ENCODE results near the gene GALNTL6.

GALNTL6 gene

GRCh38 chr4:172938072-172938829 is 1125.0 kb downstream of the GALNTL6 start:
- Histone ChIP-seq H2BK15ac (ENCODE audit: low read depth, poor library complexity, severe bottlenecking) (no peak overlapping the region), H3K4me1 (ENCODE audit: control insufficient read depth, insufficient read depth, low read depth, low read length) (no peaks in the 10 kb centered on the region), H2AK5ac (ENCODE audit: low read length, severe bottlenecking) (no peak overlapping the region), H3K9me3 (ENCODE audit: control insufficient read depth, low read length) (no peaks in the 10 kb centered on the region), H3K27me3 (ENCODE audit: control insufficient read depth in 1 of 2, insufficient read depth in 1 of 2, low read length in 2 of 2) (no peaks in the 10 kb centered on the region), H3K14ac (ENCODE audit: low read length in 2 of 2) (no peak overlapping the region), H3K23ac (ENCODE audit: low read length in 2 of 2) (no peak overlapping the region), H4K91ac (ENCODE audit: low read length) (no peak overlapping the region), H3K4ac (ENCODE audit: low read depth in 1 of 2, low read length in 2 of 2) (no peak overlapping the region), H2BK5ac (ENCODE audit: low read depth, low read length, poor library complexity, severe bottlenecking) (no peak overlapping the region), H3K4me3 (ENCODE audit: insufficient read depth in 1 of 2, low read depth in 1 of 2, low read length in 2 of 2) (no peak overlapping the region), H2AFZ (ENCODE audit: low read depth, low read length) (no peak overlapping the region), H3K9ac (ENCODE audit: low read length) (no peak overlapping the region), H2BK120ac (ENCODE audit: low read depth, low read length) (no peak overlapping the region), H3K36me3 (ENCODE audit: control insufficient read depth in 1 of 2, insufficient read depth in 2 of 2, low read depth in 1 of 2, low read length in 2 of 2) (no peaks in the 10 kb centered on the region), H3K27ac (ENCODE audit: low read length, poor library complexity, severe bottlenecking) (no peak overlapping the region), H4K8ac (ENCODE audit: low read length) (no peak overlapping the region), H3K18ac (ENCODE audit: low read depth in 1 of 2, low read length in 2 of 2) (no peak overlapping the region), H2BK12ac (ENCODE audit: low read length in 2 of 2) (no peak overlapping the region), H3K4me2 (ENCODE audit: low read length, poor library complexity, severe bottlenecking) (no peak overlapping the region), H3K79me1 (replicated peaks; ENCODE audit: low read length, poor library complexity, severe bottlenecking) (no peaks in the 10 kb centered on the region)
- 91% methylated on average over 4 of the region's 6 CpGs for WGBS
- DNase-seq: no peak

GRCh38 chr4:172938870-172939269 is 1125.7 kb downstream of the GALNTL6 start:
- no peak for DNase-seq
- no peaks in the 10 kb centered on the region for H3K9me3 ChIP-seq (ENCODE audit: control insufficient read depth, low read length)
- no peak overlapping the region for H2BK15ac ChIP-seq (ENCODE audit: low read depth, poor library complexity, severe bottlenecking)
- no peak overlapping the region for H3K4ac ChIP-seq (ENCODE audit: low read depth in 1 of 2, low read length in 2 of 2)
- H3K27me3 ChIP-seq (ENCODE audit: control insufficient read depth in 1 of 2, insufficient read depth in 1 of 2, low read length in 2 of 2): no peaks in the 10 kb centered on the region
- no peak overlapping the region for H2AK5ac ChIP-seq (ENCODE audit: low read length, severe bottlenecking)
- no peak overlapping the region for H4K91ac ChIP-seq (ENCODE audit: low read length)
- no peaks in the 10 kb centered on the region for H3K4me1 ChIP-seq (ENCODE audit: control insufficient read depth, insufficient read depth, low read depth, low read length)
- no peak overlapping the region for H3K18ac ChIP-seq (ENCODE audit: low read depth in 1 of 2, low read length in 2 of 2)
- H2BK5ac ChIP-seq (ENCODE audit: low read depth, low read length, poor library complexity, severe bottlenecking): no peak overlapping the region
- H3K4me2 ChIP-seq (ENCODE audit: low read length, poor library complexity, severe bottlenecking): no peak overlapping the region
- no peak overlapping the region for H3K9ac ChIP-seq (ENCODE audit: low read length)
- H3K14ac ChIP-seq (ENCODE audit: low read length in 2 of 2): no peak overlapping the region
- H3K27ac ChIP-seq (ENCODE audit: low read length, poor library complexity, severe bottlenecking): no peak overlapping the region
- no peak overlapping the region for H3K4me3 ChIP-seq (ENCODE audit: insufficient read depth in 1 of 2, low read depth in 1 of 2, low read length in 2 of 2)
- H2BK120ac ChIP-seq (ENCODE audit: low read depth, low read length): no peak overlapping the region
- no peak overlapping the region for H2BK12ac ChIP-seq (ENCODE audit: low read length in 2 of 2)
- no peak overlapping the region for H4K8ac ChIP-seq (ENCODE audit: low read length)
- no peak overlapping the region for H2AFZ ChIP-seq (ENCODE audit: low read depth, low read length)
- H3K79me1 ChIP-seq (replicated peaks; ENCODE audit: low read length, poor library complexity, severe bottlenecking): no peaks in the 10 kb centered on the region
- WGBS: 100% methylated on average over 1 of the region's 1 CpG
- no peak overlapping the region for H3K23ac ChIP-seq (ENCODE audit: low read length in 2 of 2)
- H3K36me3 ChIP-seq (ENCODE audit: control insufficient read depth in 1 of 2, insufficient read depth in 2 of 2, low read depth in 1 of 2, low read length in 2 of 2): no peaks in the 10 kb centered on the region

- DNase-seq: no peak
- Histone ChIP-seq H2BK12ac (ENCODE audit: low read length in 2 of 2) (no peak overlapping the region), H2BK5ac (ENCODE audit: low read depth, low read length, poor library complexity, severe bottlenecking) (no peak overlapping the region), H2AFZ (ENCODE audit: low read depth, low read length) (no peak overlapping the region), H3K23ac (ENCODE audit: low read length in 2 of 2) (no peak overlapping the region), H4K91ac (ENCODE audit: low read length) (no peak overlapping the region), H3K27ac (ENCODE audit: low read length, poor library complexity, severe bottlenecking) (no peak overlapping the region), H3K4me2 (ENCODE audit: low read length, poor library complexity, severe bottlenecking) (no peak overlapping the region), H3K36me3 (ENCODE audit: control insufficient read depth in 1 of 2, insufficient read depth in 2 of 2, low read depth in 1 of 2, low read length in 2 of 2) (no peaks in the 10 kb centered on the region), H2AK5ac (ENCODE audit: low read length, severe bottlenecking) (no peak overlapping the region), H3K79me1 (replicated peaks; ENCODE audit: low read length, poor library complexity, severe bottlenecking) (no peaks in the 10 kb centered on the region), H2BK15ac (ENCODE audit: low read depth, poor library complexity, severe bottlenecking) (no peak overlapping the region), H3K4ac (ENCODE audit: low read depth in 1 of 2, low read length in 2 of 2) (no peak overlapping the region), H3K14ac (ENCODE audit: low read length in 2 of 2) (no peak overlapping the region), H4K8ac (ENCODE audit: low read length) (no peak overlapping the region), H3K27me3 (ENCODE audit: control insufficient read depth in 1 of 2, insufficient read depth in 1 of 2, low read length in 2 of 2) (no peaks in the 10 kb centered on the region), H3K4me3 (ENCODE audit: insufficient read depth in 1 of 2, low read depth in 1 of 2, low read length in 2 of 2) (no peak overlapping the region), H3K4me1 (ENCODE audit: control insufficient read depth, insufficient read depth, low read depth, low read length) (no peaks in the 10 kb centered on the region), H3K9ac (ENCODE audit: low read length) (no peak overlapping the region), H3K9me3 (ENCODE audit: control insufficient read depth, low read length) (no peaks in the 10 kb centered on the region), H2BK120ac (ENCODE audit: low read depth, low read length) (no peak overlapping the region), H3K18ac (ENCODE audit: low read depth in 1 of 2, low read length in 2 of 2) (no peak overlapping the region)
- 76% methylated on average over 3 of the region's 3 CpGs for WGBS
These were observed 1129.6 kb downstream of the GALNTL6 start for GRCh38 chr4:172942840-172943239.

- Histone ChIP-seq H3K27ac (ENCODE audit: low read length, poor library complexity, severe bottlenecking) (no peak overlapping the region), H4K8ac (ENCODE audit: low read length) (no peak overlapping the region), H2BK12ac (ENCODE audit: low read length in 2 of 2) (no peak overlapping the region), H3K4me1 (ENCODE audit: control insufficient read depth, insufficient read depth, low read depth, low read length) (no peaks in the 10 kb centered on the region), H3K79me1 (replicated peaks; ENCODE audit: low read length, poor library complexity, severe bottlenecking) (no peaks in the 10 kb centered on the region), H3K4me3 (ENCODE audit: insufficient read depth in 1 of 2, low read depth in 1 of 2, low read length in 2 of 2) (no peak overlapping the region), H3K27me3 (ENCODE audit: control insufficient read depth in 1 of 2, insufficient read depth in 1 of 2, low read length in 2 of 2) (no peaks in the 10 kb centered on the region), H3K4ac (ENCODE audit: low read depth in 1 of 2, low read length in 2 of 2) (no peak overlapping the region), H2AK5ac (ENCODE audit: low read length, severe bottlenecking) (no peak overlapping the region), H3K36me3 (ENCODE audit: control insufficient read depth in 1 of 2, insufficient read depth in 2 of 2, low read depth in 1 of 2, low read length in 2 of 2) (no peaks in the 10 kb centered on the region), H3K23ac (ENCODE audit: low read length in 2 of 2) (no peak overlapping the region), H4K91ac (ENCODE audit: low read length) (no peak overlapping the region), H2AFZ (ENCODE audit: low read depth, low read length) (no peak overlapping the region), H3K9me3 (ENCODE audit: control insufficient read depth, low read length) (no peaks in the 10 kb centered on the region), H3K14ac (ENCODE audit: low read length in 2 of 2) (no peak overlapping the region), H3K18ac (ENCODE audit: low read depth in 1 of 2, low read length in 2 of 2) (no peak overlapping the region), H2BK120ac (ENCODE audit: low read depth, low read length) (no peak overlapping the region), H2BK5ac (ENCODE audit: low read depth, low read length, poor library complexity, severe bottlenecking) (no peak overlapping the region), H3K9ac (ENCODE audit: low read length) (no peak overlapping the region), H2BK15ac (ENCODE audit: low read depth, poor library complexity, severe bottlenecking) (no peak overlapping the region), H3K4me2 (ENCODE audit: low read length, poor library complexity, severe bottlenecking) (no peak overlapping the region)
- no peak for DNase-seq
These were observed 1132.4 kb downstream of the GALNTL6 start for GRCh38 chr4:172945611-172946010.
